Caki2 (cell line): Measurements from ENCODE around the gene FGFR2. TPM values are rescaled to one million over a fixed set of nuclear protein-coding genes. Genes with fewer than 3 reads are reported as not detected.

ENCODE experiments used
- DNase-seq: peaks from one replicate; pipeline ENCODE4 v3.0.0-alpha.2; 2015; ENCODE audit warnings: low read depth
- in situ Hi-C: cut with HindIII; loops from 2 replicates; pipeline ENCODE4 v1.10.0; 2016; ENCODE audit warnings: low sequenced_read_pairs, low pct_unique_long_range_greater_than_20kb, mixed read lengths
- total RNA-seq: library from RNA; depleted of rRNA; stranded (reverse); fragments of >200 nt; shearing (Covaris generic); gene quantifications from 2 replicates; pipeline ENCODE4 v1.2.3, GENCODE V29; 2014; ENCODE audit warnings: low replicate concordance

FGFR2 gene
- total RNA-seq, 1 experiment from 2014 or later: 7.4 TPM

GRCh38 chr10:121484816-121485215 is 113.4 kb downstream of the FGFR2 start:
- DNase-seq: no peak
- in situ Hi-C loops: no loop called here

GRCh38 chr10:121484401-121484800 is 113.8 kb downstream of the FGFR2 start:
- in situ Hi-C loops: no loop called here
- DNase-seq: no peak

GRCh38 chr10:121481180-121481579 is 117.1 kb downstream of the FGFR2 start:
- in situ Hi-C loops: no loop called here
- no peak for DNase-seq

- DNase-seq: no peak
- in situ Hi-C loops: no loop called here
Measured at GRCh38 chr10:121478556-121478955, 119.7 kb downstream of the FGFR2 start.

GRCh38 chr10:121469797-121470606 is 128.2 kb downstream of the FGFR2 start:
- in situ Hi-C loops: no loop called here
- no peak for DNase-seq

GRCh38 chr10:121468726-121469125 is 129.5 kb downstream of the FGFR2 start:
- no peak for DNase-seq
- in situ Hi-C loops: no loop called here

- no peak for DNase-seq
- in situ Hi-C loops: no loop called here
Measured at GRCh38 chr10:121466424-121466823, 131.8 kb downstream of the FGFR2 start.

GRCh38 chr10:121465215-121465614 is 133.0 kb downstream of the FGFR2 start:
- no peak for DNase-seq
- in situ Hi-C loops: no loop called here

GRCh38 chr10:121464517-121464916 is 133.7 kb downstream of the FGFR2 start:
- DNase-seq: no peak
- in situ Hi-C loops: no loop called here

GRCh38 chr10:121462955-121463354 is 135.3 kb downstream of the FGFR2 start:
- in situ Hi-C loops: no loop called here
- no peak for DNase-seq

- no peak for DNase-seq
- in situ Hi-C loops: no loop called here
Measured at GRCh38 chr10:121462281-121462680, 136.0 kb downstream of the FGFR2 start.

GRCh38 chr10:121461307-121461706 is 136.9 kb downstream of the FGFR2 start:
- in situ Hi-C loops: no loop called here
- no peak for DNase-seq

- in situ Hi-C loops: no loop called here
- DNase-seq: no peak
Measured at GRCh38 chr10:121460733-121461132, 137.5 kb downstream of the FGFR2 start.

- DNase-seq: no peak
- in situ Hi-C loops: no loop called here
Measured at GRCh38 chr10:121459622-121460453, 138.4 kb downstream of the FGFR2 start.

GRCh38 chr10:121459279-121459621 is 139.0 kb downstream of the FGFR2 start:
- in situ Hi-C loops: no loop called here
- no peak for DNase-seq

- DNase-seq: no peak
- in situ Hi-C loops: no loop called here
Measured at GRCh38 chr10:121457729-121458128, 140.5 kb downstream of the FGFR2 start.

- DNase-seq: no peak
- in situ Hi-C loops: no loop called here
Measured at GRCh38 chr10:121455377-121455776, 142.9 kb downstream of the FGFR2 start.

GRCh38 chr10:121454781-121455180 is 143.5 kb downstream of the FGFR2 start:
- no peak for DNase-seq
- in situ Hi-C loops: no loop called here

GRCh38 chr10:121453160-121453559 is 145.1 kb downstream of the FGFR2 start:
- in situ Hi-C loops: no loop called here
- no peak for DNase-seq

- DNase-seq: no peak
- in situ Hi-C loops: no loop called here
Measured at GRCh38 chr10:121452581-121452980, 145.7 kb downstream of the FGFR2 start.
